Mesenchymal stem cell (in vitro differentiated cells and primary cell): Measurements from ENCODE around the gene TXNRD1.
A peak's percentile ranks its signal among the peaks of the same experiment; 100 is the strongest.
"Not testable (repeated sequence)": the region's sequence is repeated elsewhere in the genome, so short reads cannot be mapped to it uniquely, and the experiment has no call there.

Experiments used
- DNase-seq: peaks from one replicate; pipeline ENCODE4 v3.0.0-alpha.2; 2013
- H2AFZ ChIP-seq: one replicate; pipeline ENCODE4 v1.6.1; 2013; ENCODE audit warnings: low read depth, mild to moderate bottlenecking, control low read depth, inconsistent platforms, low read length, moderate library complexity
- H2AK5ac ChIP-seq: 2 replicates; pipeline ENCODE4 v1.6.1; 2013; ENCODE audit warnings: low read length, moderate library complexity, mild to moderate bottlenecking, inconsistent platforms; ENCODE audit not compliant: severe bottlenecking
- H2BK120ac ChIP-seq: one replicate; pipeline ENCODE4 v1.6.1; 2013; ENCODE audit warnings: low read depth, mild to moderate bottlenecking, inconsistent platforms, low read length, moderate library complexity
- H2BK12ac ChIP-seq, 2 experiments: one replicate each; pipeline ENCODE4 v1.6.1; 2013; ENCODE audit warnings: inconsistent platforms in 2 of 2, low read length in 2 of 2, mild to moderate bottlenecking in 2 of 2, moderate library complexity in 2 of 2, control low read depth in 1 of 2
- H2BK15ac ChIP-seq: one replicate; pipeline ENCODE4 v1.6.1; 2013; ENCODE audit warnings: mild to moderate bottlenecking, low read depth, inconsistent platforms; ENCODE audit not compliant: poor library complexity, severe bottlenecking
- H2BK5ac ChIP-seq: 2 replicates; pipeline ENCODE4 v1.6.1; 2013; ENCODE audit warnings: low read depth, mild to moderate bottlenecking, low read length, control low read depth, inconsistent platforms; ENCODE audit not compliant: poor library complexity, severe bottlenecking
- H3K14ac ChIP-seq, 2 experiments: one replicate each; pipeline ENCODE4 v1.6.1; 2013; ENCODE audit warnings: inconsistent platforms in 2 of 2, low read length in 2 of 2, control low read depth in 1 of 2, mild to moderate bottlenecking in 1 of 2, moderate library complexity in 1 of 2
- H3K18ac ChIP-seq, 2 experiments: one replicate each; pipeline ENCODE4 v1.6.1; 2013; ENCODE audit warnings: inconsistent platforms in 2 of 2, low read length in 2 of 2, control low read depth in 1 of 2, low read depth in 1 of 2, mild to moderate bottlenecking in 1 of 2
- H3K23ac ChIP-seq, 2 experiments: one replicate each; pipeline ENCODE4 v1.6.1; 2013; ENCODE audit warnings: inconsistent platforms in 2 of 2, low read length in 2 of 2, mild to moderate bottlenecking in 2 of 2, moderate library complexity in 2 of 2, control low read depth in 1 of 2
- H3K27ac ChIP-seq: 2 replicates; pipeline ENCODE4 v1.5.1; 2013; ENCODE audit warnings: mild to moderate bottlenecking, moderate library complexity, low read length, control low read depth, inconsistent platforms; ENCODE audit not compliant: poor library complexity, severe bottlenecking
- H3K27me3 ChIP-seq, 2 experiments: 2 replicates each; pipeline versions ENCODE4 v1.6.1 to v1.7.0; 2013; ENCODE audit warnings: low read length in 2 of 2, mild to moderate bottlenecking in 2 of 2, moderate library complexity in 2 of 2, control low read depth in 1 of 2, inconsistent platforms in 1 of 2; ENCODE audit not compliant: control insufficient read depth in 1 of 2, insufficient read depth in 1 of 2
- H3K36me3 ChIP-seq, 2 experiments: 2 replicates each; pipeline versions ENCODE4 v1.6.1 to v1.7.0; 2013; ENCODE audit warnings: low read length in 2 of 2, control low read depth in 1 of 2, inconsistent platforms in 1 of 2, low read depth in 1 of 2, mild to moderate bottlenecking in 1 of 2; ENCODE audit not compliant: insufficient read depth in 2 of 2, control insufficient read depth in 1 of 2
- H3K4ac ChIP-seq, 2 experiments: one replicate each; pipeline ENCODE4 v1.6.1; 2013; ENCODE audit warnings: inconsistent platforms in 2 of 2, low read length in 2 of 2, mild to moderate bottlenecking in 2 of 2, moderate library complexity in 2 of 2, control low read depth in 1 of 2, low read depth in 1 of 2
- H3K4me1 ChIP-seq: 2 replicates; pipeline ENCODE4 v1.6.1; 2013; ENCODE audit warnings: low read depth, low read length, control low read depth; ENCODE audit not compliant: control insufficient read depth, insufficient read depth
- H3K4me2 ChIP-seq: 2 replicates; pipeline ENCODE4 v1.6.1; 2013; ENCODE audit warnings: low read length, mild to moderate bottlenecking, inconsistent platforms; ENCODE audit not compliant: poor library complexity, severe bottlenecking
- H3K4me3 ChIP-seq, 2 experiments: 2 replicates each; pipeline versions ENCODE4 v1.5.1 to v1.7.0; 2013; ENCODE audit warnings: low read length in 2 of 2, mild to moderate bottlenecking in 2 of 2, control low read depth in 1 of 2, low read depth in 1 of 2; ENCODE audit not compliant: insufficient read depth in 1 of 2
- H3K79me1 ChIP-seq: replicated peaks from 2 replicates; pipeline ENCODE4 v1.6.1; 2013; ENCODE audit warnings: mild to moderate bottlenecking, control low read depth, low read length, inconsistent platforms; ENCODE audit not compliant: poor library complexity, severe bottlenecking
- H3K9ac ChIP-seq: 2 replicates; pipeline ENCODE4 v1.7.0; 2013; ENCODE audit warnings: mild to moderate bottlenecking, low read length, moderate library complexity
- H3K9me3 ChIP-seq: 2 replicates; pipeline ENCODE4 v1.7.0; 2013; ENCODE audit warnings: mild to moderate bottlenecking, low read length; ENCODE audit not compliant: control insufficient read depth
- H4K8ac ChIP-seq: one replicate; pipeline ENCODE4 v1.6.1; 2013; ENCODE audit warnings: inconsistent platforms, mild to moderate bottlenecking, low read length, moderate library complexity
- H4K91ac ChIP-seq: one replicate; pipeline ENCODE4 v1.6.1; 2013; ENCODE audit warnings: mild to moderate bottlenecking, low read length, inconsistent platforms
- WGBS: methylation state at CpG from one replicate; pipeline ENCODE4 v1.1.7; 2013; ENCODE audit warnings: mixed read lengths; 5-methylcytosine and 5-hydroxymethylcytosine counted together

TXNRD1 gene

GRCh38 chr12:104168596-104168995 lies 47.0 kb upstream of the TXNRD1 start:
- H3K4ac ChIP-seq: no peak overlapping the region
- H4K91ac ChIP-seq: no peak overlapping the region
- H3K4me1 ChIP-seq: no peaks in the 10 kb centered on the region
- H3K23ac ChIP-seq: no peak overlapping the region
- no peak overlapping the region for H4K8ac ChIP-seq
- H3K18ac ChIP-seq: no peak overlapping the region
- H3K79me1 ChIP-seq: no peaks in the 10 kb centered on the region
- H2BK120ac ChIP-seq: no peak overlapping the region
- H3K36me3 ChIP-seq: no peaks in the 10 kb centered on the region
- no peak overlapping the region for H2BK12ac ChIP-seq
- H3K9me3 ChIP-seq: no peaks in the 10 kb centered on the region
- no peak overlapping the region for H2AK5ac ChIP-seq
- DNase-seq: no peak
- no peak overlapping the region for H2BK5ac ChIP-seq
- H2AFZ ChIP-seq: no peak overlapping the region
- H3K4me2 ChIP-seq: no peak overlapping the region
- H3K14ac ChIP-seq: no peak overlapping the region
- peaks cover 0 to 6% of the 10 kb centered on the region in 2 experiments for H3K27me3 ChIP-seq
- 87% methylated on average over 3 of the region's 5 CpGs for WGBS
- H3K27ac ChIP-seq: no peak overlapping the region
- no peak overlapping the region for H3K4me3 ChIP-seq
- H3K9ac ChIP-seq: no peak overlapping the region
- H2BK15ac ChIP-seq: no peak overlapping the region

- Histone ChIP-seq H3K36me3 (no peaks in the 10 kb centered on the region), H3K4me2 (no peak overlapping the region), H4K8ac (no peak overlapping the region), H3K27me3 (no peaks in the 10 kb centered on the region), H3K23ac (no peak overlapping the region), H2AFZ (no peak overlapping the region), H2BK120ac (peak overlapping the region; percentile 7), H4K91ac (peak overlapping the region; percentile 93), H3K14ac (no peak overlapping the region), H3K9me3 (no peaks in the 10 kb centered on the region), H2BK15ac (no peak overlapping the region), H3K79me1 (no peaks in the 10 kb centered on the region), H3K4me3 (no peak overlapping the region), H3K18ac (no peak overlapping the region), H3K27ac (no peak overlapping the region), H3K4me1 (no peaks in the 10 kb centered on the region), H3K4ac (no peak overlapping the region), H3K9ac (no peak overlapping the region), H2BK12ac (no peak overlapping the region), H2BK5ac (no peak overlapping the region), H2AK5ac (no peak overlapping the region)
- 66% methylated on average over 22 of the region's 28 CpGs for WGBS
- DNase-seq: peak; percentile 40
Observed at GRCh38 chr12:104171785-104172569, 43.6 kb upstream of the TXNRD1 start.

GRCh38 chr12:104172570-104172947 lies 43.0 kb upstream of the TXNRD1 start:
- Histone ChIP-seq H2BK5ac (no peak overlapping the region), H4K91ac (peak overlapping the region; percentile 93), H2BK15ac (peak overlapping the region; percentile 80), H3K79me1 (no peaks in the 10 kb centered on the region), H3K4me3 (no peak overlapping the region), H2BK12ac (no peak overlapping the region), H3K36me3 (no peaks in the 10 kb centered on the region), H3K18ac (no peak overlapping the region), H3K27me3 (no peaks in the 10 kb centered on the region), H3K4me2 (no peak overlapping the region), H3K9ac (no peak overlapping the region), H3K4me1 (no peaks in the 10 kb centered on the region), H4K8ac (no peak overlapping the region), H3K14ac (no peak overlapping the region), H3K9me3 (no peaks in the 10 kb centered on the region), H3K27ac (no peak overlapping the region), H2AK5ac (no peak overlapping the region), H2BK120ac (no peak overlapping the region), H3K23ac (no peak overlapping the region), H3K4ac (no peak overlapping the region), H2AFZ (no peak overlapping the region)
- WGBS: 92% methylated on average over 6 of the region's 6 CpGs
- no peak for DNase-seq

GRCh38 chr12:104173804-104174203 lies 41.8 kb upstream of the TXNRD1 start:
- 100% methylated on average over 2 of the region's 5 CpGs for WGBS
- not testable (repeated sequence) for H3K23ac ChIP-seq

More at GRCh38 chr12:104173804-104174203, 41.8 kb upstream of the TXNRD1 start:
- not testable (repeated sequence) for H2BK15ac ChIP-seq, H3K4ac ChIP-seq, H3K9me3 ChIP-seq, H2BK5ac ChIP-seq, H3K27me3 ChIP-seq, H3K36me3 ChIP-seq, H4K91ac ChIP-seq, H3K9ac ChIP-seq, H2BK120ac ChIP-seq, H3K4me3 ChIP-seq, H3K4me2 ChIP-seq, H3K27ac ChIP-seq, H3K4me1 ChIP-seq, H2BK12ac ChIP-seq, H2AFZ ChIP-seq, H2AK5ac ChIP-seq, H3K18ac ChIP-seq, H4K8ac ChIP-seq, H3K14ac ChIP-seq, DNase-seq, H3K79me1 ChIP-seq
